IMR-90 (cell line): Measurements from ENCODE around the gene ELL.

ENCODE experiments used
- CTCF ChIP-seq: conservative IDR thresholded peaks from 2 replicates; pipeline ENCODE4 v1.5.1; 2012; ENCODE audit warnings: mild to moderate bottlenecking, low read depth, low read length, improper control_type of control experiment
- USF2 ChIP-seq: fragments of 150-350 bp; IDR thresholded peaks from 2 replicates; pipeline ENCODE4 v1.6.1; 2017; ENCODE audit warnings: mild to moderate bottlenecking, antibody characterized with exemption, low read length, low read depth

GRCh38 chr19:18521692-18522123, at the start of gene ELL:
- TF ChIP-seq CTCF (no peak), USF2 (no peak)
